Skin of body (tissue), 2 donors: ENCODE data around the gene TNIP2. TPM values are rescaled to one million over a fixed set of nuclear protein-coding genes. Genes with fewer than 3 reads are reported as not detected.
"Not testable (repeated sequence)": the region's sequence is repeated elsewhere in the genome, so short reads cannot be mapped to it uniquely, and the experiment has no call there.

ENCODE experiments used
- DNase-seq: peaks from one replicate; lab custom pipeline; 2025; lab: John Stamatoyannopoulos, UW
- total RNA-seq: library from RNA; depleted of rRNA; stranded (reverse); fragments of >200 nt; gene quantifications from one replicate; pipeline ENCODE4 v1.2.3, GENCODE V29; 2014

The TNIP2 gene
- total RNA-seq, 1 donor from 2014 or later = 12.4 TPM

DNA sequence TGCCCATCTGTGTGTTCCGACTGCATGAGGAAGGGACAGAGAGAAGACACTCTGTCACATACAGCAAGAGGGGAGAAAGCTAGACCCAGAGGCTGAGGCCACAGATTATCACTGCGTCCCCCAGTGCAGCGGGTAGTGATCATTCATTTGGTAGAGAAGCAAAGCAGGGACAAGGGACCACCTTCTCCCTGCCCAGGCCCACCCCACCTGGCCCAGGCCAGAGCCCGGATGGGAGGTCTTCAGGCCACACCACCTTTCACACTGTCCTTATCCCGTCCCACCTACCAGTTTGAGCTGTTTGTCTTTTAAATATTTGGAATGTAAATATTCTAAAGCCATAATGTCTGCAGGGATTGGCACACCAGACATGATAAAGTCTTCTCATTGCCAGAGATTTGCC is 10.6 kb downstream of the TNIP2 start:
- no peak for DNase-seq

DNA sequence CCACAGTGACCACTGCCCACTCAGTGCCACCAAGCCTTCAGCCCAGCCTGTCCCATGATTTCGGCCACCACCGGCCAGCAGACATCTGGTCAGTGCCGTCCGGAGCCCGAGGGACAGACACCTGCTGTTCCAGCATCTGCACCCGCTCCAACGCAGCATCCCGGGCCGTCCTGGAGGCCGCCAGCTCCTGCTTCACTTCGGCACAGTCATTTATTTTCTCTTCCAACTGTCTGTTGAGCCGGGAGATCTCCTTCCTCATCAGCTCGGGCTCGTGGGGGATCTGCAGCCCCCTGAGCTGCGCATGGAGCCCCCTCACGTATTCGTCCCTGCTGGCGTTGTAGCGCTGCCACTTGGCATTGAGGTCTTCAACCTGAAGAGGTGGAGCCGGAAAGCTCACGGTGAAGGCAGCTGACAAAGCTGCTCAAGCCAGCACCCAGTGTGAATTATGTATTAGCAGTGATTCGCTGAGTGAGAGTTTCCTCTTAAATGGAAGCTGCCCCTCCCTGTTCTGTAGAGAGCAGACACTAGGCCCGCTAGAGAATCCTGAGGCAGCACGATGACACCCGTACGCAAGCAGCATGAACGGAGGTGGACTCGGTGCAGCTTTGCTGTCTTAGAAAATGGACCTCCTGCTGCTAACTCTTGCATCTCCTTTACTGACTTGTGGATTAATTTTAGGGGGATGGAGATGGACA is 11.4 kb downstream of the TNIP2 start:
- DNase-seq = no peak

DNA sequence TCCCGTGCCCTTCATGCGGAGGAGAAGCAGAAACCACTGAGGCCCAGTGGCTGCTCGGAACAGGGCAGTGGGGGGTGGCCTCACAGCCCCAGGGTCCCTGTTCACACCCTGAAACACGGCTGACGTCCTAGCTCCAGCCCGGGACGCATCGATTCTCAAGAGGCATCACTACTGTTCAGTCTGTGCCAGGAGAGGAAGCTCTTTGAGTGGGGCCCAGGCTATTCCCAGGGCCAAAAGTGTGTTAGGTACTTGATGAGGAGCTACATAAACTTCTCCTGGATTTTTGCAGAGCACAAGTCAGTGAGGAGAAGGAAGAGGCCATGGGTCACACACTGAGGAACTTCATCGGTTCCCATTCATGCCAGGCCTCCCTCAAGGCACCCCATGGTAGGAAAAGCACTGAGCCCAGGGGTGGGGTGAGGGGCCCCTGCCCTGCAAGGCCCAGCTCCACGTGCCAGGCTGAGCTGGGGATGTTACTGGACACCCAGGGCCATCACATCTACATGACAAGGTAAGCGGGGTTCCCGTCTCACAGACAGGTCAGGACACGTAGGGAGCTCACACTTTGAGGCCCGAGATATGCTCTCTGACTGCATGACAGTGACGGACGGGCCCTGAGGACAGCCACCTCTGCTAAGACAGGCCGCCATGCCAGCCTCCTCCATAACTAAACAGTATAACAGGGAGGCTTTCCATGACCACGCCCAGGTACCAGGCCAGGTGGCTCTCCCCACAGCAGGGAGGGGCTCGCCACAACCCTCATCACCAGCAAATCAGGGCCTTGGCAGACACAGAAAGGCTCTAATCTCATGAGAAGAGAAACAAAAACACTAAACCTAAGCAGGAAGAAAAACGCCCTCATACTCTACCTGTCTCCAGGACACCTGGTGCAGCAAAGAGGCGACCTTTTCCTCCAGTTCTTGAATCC is 12.4 kb downstream of the TNIP2 start:
- no peak for DNase-seq

DNA sequence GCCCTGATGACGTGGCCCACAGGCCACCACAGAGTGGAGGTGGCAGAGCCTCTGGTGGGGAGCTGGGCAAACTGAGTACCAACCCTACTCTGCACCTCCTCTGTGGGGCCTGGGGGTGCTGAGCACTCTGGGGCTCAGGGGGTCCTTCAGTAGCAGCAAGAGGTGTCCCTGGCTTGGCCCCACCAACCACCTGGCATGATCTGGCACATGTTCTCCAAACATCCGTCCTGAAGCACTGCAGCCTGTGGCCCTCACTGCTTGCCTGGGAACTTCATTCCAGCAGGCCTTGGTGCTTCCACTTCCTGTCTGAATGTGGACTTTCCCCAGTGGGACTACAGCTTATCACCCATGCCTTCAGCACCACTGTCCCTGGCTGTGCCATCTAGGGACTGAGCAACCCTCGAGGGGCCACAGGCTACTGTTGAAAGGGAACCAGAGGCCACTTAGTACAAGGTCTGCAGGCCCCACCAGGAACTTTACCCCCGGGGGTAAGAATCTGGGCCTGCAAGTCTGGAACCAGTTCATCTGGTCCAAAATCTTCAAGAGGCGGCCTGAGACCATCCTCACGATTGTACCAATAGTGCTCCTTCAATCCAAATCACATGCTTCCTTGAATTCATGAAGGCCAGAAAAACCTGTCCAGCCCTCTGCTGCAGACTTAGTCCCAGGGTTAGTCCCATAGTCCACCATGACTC is 13.2 kb downstream of the TNIP2 start:
- no peak for DNase-seq

DNA sequence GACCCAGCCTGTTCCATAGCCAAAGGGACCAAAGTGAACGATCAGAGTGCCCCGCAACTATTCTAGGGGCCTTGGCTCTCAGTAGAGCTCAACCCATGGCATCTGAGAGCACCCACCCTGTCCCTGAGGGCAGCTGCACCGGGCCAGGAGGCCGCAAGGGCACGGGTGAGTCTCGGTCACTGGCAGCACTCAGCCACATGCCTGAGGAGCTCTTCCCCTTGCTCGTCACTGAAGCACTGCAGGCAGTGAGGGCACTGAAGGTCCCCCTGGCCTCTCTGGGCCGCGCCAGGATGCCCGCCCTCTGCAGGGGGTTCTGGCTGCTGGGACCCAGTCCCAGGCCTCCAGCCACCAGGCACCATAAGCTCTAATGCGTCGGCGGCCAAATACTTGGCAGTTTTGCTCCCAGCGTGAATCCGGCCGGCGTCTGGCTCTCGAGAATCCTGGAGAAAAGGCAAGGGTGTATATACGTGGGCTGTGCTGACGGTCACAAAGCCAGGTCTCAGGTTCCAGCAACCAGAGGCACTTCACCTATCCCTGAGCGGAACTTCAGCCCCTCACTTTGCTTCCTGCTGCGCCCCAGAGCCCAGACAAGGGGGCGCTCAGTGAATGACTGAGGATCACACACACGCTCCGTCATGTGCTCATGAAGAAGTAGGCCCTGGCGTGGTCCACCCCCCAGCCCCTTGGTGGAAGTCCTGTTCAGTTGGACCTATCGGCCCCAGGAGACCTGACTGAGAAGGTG is 13.9 kb downstream of the TNIP2 start:
- DNase-seq = no peak

DNA sequence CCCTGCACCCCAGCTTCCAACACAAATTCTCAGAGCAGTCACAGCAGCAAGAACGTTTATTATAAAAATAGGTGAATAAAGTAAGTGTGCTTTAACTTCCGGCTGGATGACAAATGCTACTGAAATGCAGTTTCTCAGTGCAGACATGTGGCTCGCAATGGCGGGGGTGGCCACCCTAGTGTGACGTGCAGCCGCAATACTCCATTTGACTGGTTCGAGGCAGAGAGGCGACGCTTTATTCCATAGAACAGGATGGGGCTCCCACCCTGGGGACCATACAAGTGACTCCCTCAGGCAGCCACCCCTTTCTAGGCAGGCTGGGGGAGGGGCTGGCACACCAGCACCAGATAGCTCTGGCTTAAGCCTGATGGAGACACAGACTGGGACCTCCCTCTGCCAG is 14.5 kb downstream of the TNIP2 start:
- DNase-seq = no peak

DNA sequence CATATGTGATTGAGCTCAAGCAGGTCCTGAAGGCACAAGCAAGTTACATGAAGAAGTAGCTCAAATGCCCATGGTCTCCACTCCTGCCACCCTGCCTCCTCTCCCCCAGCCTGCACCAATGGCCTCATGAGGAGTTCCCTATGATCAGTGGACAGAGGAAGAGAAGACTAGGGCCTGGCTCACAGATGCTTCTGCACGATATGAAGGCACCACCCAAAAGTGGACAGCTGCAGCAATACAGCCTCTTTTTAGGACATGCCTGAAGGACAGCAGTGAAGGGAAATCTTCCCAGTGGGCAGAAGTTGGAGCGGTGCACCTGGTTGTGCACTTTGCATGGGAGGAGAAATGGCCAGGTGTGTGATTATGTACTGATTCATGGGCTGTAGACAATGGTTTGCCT is 17.8 kb downstream of the TNIP2 start:
- not testable (repeated sequence) for DNase-seq

DNA sequence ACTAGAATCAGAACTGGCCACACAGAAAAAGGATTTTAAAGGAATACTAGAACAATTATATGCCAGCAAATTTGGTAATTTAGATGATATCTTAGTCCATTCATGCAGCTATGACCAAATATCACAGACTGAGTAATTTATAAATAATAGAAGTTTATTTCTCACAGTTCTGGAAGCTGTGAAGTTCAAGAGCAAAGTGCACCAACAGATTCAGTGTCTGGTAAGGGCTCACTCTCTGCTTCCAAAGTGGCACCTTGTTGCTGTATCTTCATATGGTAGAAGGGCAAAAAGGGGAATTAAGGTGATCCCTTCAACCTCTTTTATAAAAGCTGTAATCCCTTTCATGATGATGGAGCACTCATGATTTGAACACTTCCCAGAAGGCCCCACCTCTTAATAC is 20.3 kb downstream of the TNIP2 start:
- no peak for DNase-seq

DNA sequence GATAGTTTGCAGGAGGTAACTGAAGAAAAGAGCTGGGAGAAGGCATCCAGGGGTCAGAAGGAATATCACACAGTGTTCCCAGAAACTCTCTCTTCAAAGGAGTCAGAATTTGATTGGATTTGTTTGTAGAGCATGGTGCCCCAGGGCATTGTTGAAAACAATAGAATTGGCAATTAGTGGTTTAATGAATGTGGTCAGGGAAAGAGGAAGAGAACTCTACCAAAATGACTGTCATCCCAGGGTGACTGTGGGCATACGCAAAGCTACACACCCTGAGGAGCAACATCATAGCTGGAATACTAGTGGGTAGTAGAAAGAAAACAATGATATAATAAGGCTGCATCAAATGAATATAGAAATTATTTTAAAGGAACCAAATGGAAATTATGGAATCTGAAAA is 21.5 kb downstream of the TNIP2 start:
- no peak for DNase-seq

DNA sequence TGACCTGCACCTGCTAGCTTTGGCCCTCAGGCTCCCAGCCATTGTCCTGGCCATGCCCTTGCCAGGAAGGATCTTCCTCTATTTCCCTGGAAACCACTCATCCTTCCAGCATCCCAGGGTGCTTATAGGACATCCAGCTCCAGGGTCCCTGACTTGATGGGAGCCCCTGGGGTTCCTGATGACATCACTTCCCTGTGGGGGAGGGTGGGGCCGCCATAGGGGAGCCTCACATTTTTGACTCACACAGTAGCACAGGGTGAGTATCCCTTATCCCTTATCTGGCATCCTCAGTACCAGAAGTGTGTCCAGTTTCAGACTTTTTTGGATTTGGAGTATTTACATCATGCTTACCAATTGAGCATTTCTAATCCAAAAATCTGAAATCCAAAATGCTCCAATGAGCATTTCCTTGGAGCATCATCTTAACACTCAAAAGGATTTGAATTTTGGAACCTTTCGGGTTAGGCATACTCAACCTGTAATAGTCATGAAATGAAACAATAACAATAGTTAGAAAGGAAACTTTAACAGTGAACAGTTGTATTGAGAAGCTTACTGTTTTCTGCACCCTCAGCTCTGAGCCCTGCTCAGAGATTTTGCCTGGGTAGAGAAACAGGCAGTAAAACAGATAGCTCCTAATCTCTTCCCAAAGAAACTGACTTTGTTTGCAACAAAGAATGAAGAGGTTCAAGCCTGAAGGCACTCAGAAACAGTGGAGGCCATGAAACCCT is 22.1 kb downstream of the TNIP2 start:
- no peak for DNase-seq

DNA sequence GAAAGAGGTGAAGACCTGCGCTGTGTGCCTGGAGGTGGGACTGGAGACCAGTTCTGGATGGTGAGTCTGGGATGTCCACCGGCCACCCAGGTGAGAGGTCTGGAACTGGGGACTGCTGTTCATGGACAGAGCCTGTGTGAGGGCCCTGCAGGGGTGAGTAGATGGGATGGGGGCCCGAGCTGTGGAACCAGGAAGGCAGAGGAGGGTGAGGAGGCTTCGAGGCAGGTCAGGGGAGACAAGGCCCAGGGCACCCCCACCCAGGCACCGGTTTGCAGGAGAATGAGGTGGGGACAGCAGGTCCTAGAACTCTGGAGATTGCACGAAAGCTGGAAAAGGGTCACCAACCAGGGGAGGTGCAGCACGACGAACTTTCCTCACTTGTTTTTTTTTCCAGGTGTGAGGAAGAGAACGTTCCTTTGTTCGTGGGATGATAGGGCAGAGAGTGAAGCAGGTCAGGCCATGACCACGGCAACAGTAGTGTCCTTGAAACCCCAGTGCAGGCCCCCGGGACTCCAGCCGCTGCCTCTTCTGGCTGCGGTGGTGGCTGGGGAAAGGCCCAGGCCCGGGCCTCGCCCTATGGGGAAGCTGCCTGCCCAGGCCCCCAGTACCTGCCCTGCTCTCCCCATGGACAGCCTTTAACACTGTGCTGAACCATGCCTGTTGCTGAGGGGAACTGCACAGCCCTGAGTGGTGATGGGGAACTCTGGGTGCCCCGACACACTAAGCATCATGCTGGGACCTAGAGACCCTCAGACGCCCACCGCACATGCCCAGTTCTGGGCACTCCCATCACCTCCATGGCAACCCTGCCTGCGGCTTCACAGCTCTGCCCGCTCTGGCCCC is 22.9 kb downstream of the TNIP2 start:
- DNase-seq = no peak

DNA sequence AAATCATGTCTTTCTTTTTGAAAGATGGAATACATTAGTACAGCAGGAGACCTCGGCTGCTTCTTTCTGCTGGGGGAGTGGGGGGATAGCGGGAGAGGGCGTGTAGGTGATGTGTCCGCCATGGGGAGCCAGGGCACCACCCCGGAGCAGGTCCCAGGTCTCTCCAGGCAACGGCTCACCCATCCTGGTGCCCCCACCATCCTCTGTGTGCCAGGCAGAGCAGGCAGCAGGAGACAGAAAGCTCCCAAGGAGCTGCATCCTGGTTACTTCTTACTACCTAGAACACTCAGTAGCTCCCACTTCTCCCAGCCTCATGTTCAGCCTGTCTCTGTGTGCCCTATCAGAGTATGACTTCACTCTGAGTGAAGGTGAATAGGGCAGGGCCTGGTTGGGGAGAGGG is 23.6 kb downstream of the TNIP2 start:
- DNase-seq = no peak

DNA sequence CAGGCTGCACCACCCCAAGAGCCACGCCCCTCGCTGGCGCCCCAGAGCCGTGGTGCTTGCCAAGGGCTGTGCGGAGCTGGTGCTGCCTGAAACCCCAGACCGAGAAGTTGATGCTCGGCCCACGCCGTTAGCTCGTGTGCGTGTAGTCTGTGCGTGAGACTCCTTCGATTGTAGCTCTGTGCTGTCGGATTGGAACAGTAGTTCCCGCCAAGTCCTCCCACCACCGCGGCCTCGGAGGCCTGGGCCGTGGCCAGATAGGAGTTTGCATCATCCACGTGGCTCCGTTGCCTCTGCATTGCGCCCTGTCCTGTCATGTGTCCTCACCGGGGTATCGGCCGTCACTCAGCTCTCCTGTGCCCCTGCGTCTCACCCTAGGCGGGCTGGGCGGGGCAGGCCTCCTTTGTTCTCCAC is 24.2 kb downstream of the TNIP2 start:
- no peak for DNase-seq

DNA sequence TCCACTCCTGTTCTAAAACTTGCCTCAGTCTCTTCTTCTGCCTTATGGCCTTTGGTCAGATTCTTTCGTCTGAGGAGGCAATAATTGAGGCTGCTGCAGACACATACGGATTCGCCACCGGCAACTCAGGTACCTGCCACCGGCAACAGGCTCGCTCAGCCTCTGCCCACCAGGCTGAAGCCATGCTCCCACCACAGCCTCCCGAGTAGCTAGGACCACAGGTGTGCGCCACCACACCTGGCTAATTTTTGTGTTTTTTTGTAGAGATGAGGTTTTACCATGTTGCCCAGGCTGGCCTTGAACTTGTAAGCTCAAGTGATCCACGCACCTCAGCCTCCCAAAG is 26.6 kb downstream of the TNIP2 start:
- DNase-seq = no peak

DNA sequence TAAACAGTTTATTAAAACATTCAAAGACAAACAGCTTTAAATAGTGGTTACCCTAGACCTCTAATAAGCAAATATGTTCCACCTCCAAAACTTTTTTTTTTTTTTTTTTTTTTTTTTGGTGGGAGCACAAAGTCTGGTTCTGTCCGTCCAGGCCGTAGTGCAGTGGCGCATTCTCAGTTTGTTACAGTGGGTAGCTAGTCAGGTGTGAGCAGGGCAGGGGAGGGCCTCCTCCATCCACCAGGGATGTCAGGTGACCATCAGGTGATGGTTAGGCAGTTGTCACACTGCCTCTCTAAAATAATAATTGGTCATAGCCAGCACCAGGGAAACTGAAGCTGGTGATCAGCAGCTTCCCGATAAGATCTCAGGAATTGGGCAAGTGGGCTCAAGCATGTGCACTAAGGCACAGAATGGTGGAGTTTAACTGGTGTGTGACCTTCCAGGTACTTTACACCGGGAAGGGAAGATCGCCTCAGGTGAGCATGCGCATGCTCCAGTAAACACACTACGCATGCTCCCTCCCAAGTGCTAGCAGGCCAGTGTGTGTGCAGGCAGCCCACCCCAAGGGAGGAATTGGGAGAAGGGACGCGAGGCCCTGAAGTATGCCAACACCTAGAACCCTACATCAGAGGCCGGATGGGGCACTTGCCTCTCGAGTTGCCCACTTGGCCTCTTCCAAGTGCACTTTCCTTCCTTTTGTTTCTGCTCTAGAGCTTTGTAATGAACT is 27.2 kb downstream of the TNIP2 start:
- DNase-seq = no peak

DNA sequence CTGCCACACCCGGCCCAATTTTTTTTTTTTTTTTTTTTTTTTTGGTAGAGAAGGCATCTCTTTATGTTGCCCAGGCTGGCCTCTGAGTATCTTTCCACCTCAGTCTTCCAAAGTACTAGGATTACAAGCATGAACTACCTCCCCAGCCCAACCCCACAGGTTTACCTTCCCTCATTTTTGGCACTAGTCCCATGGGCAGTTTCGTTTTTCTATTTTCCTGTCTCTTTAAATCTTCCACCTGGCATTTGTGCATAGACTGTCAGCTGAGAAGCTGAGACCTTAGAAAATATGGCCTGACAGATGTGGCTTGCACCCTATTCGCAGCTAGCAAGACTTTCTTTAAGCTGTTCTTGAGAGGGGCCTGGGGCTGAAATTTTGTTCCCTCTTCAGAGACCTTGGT is 27.9 kb downstream of the TNIP2 start:
- no peak for DNase-seq

DNA sequence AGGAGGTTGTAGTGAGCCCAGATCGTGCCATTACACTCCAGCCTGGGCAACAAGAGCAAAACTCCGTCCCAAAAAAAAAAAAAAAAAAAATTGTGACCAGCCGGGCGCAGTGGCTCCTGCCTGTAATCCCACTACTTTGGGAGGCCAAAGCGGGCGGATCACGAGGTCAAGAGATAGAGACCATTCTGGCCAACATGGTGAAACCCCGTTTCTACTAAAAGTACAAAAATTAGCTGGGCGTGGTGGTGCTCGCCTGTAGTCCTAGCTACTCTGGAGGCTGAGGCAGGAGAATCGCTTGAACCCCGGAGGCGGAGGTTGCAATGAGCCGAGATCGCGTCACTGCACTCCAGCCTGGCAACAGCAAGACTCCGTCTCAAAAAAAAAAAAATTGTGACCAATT is 29.3 kb downstream of the TNIP2 start:
- DNase-seq = not testable (repeated sequence)

DNA sequence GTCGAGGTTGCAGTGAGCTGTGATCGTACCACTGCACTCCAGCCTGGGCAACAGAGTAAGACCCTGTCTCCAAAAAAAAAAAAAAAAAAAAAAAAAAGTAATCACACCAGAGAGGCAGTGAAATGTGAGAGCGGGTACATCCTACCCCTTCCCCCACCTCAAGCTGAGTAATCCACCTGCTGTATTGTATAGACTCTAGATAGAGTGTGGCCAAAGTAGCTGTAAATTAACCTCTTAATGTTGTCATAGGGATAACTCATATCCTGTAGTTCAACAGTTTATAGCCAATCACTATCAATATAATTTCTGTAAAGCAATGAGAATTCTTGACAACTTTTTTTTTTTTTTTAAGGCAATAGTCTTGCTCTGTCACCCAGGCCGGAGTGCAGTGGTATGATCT is 30.8 kb downstream of the TNIP2 start:
- no peak for DNase-seq

DNA sequence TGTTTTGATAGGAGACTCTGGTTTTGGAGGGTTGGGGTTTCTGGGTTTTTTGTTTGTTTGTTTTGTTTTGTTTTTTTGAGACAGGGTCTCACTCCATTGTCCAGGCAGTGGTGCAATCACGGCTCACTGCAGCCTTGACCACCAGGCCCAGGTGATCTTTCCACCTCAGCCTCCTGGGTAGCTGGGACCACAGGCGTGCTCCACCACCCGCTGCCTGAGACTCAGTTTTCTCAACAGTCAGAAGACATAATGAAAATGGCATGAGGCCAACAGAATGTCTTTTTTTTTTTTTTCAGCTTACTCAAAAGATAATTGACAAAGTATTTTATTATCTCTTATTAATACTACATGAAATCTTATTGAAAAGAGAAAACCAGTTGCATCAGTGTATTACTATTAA is 32.4 kb downstream of the TNIP2 start:
- DNase-seq = no peak
